Neural cell (in vitro differentiated cells): ENCODE data around the gene SLC17A7. TPM values are rescaled to one million over a fixed set of nuclear protein-coding genes. Genes with fewer than 3 reads are reported as not detected.

Source experiments
- H2AFZ ChIP-seq: fragments of 200-600, 300-800 bp; sonication (generic), shearing (Covaris generic); 2 replicates; pipeline ENCODE4 v1.6.0; 2014; ENCODE audit warnings: low read depth, mild to moderate bottlenecking, antibody characterized with exemption, low read length, moderate library complexity
- H3F3A ChIP-seq: fragments of 200-600 bp; shearing (Covaris generic); 2 replicates; pipeline ENCODE4 v1.6.1; 2016; ENCODE audit warnings: mild to moderate bottlenecking, moderate library complexity, mixed read lengths, antibody characterized with exemption, low read length; ENCODE audit not compliant: insufficient read depth, poor library complexity, severe bottlenecking
- H3K27ac ChIP-seq: fragments of 200-600, 300-800 bp; sonication (generic), shearing (Covaris generic); 2 replicates; pipeline ENCODE4 v1.5.1; 2014; ENCODE audit warnings: mild to moderate bottlenecking, low read length, moderate library complexity
- H3K27me3 ChIP-seq: fragments of 300-800, 200-600 bp; sonication (generic), shearing (Covaris generic); 2 replicates; pipeline ENCODE4 v1.6.0; 2014; ENCODE audit warnings: mild to moderate bottlenecking, low read depth, low read length, moderate library complexity; ENCODE audit not compliant: insufficient read depth
- H3K36me3 ChIP-seq: fragments of 300-800, 200-600 bp; sonication (generic), shearing (Covaris generic); 2 replicates; pipeline ENCODE4 v1.5.1; 2014; ENCODE audit warnings: mild to moderate bottlenecking, antibody characterized with exemption, low read length, moderate library complexity; ENCODE audit not compliant: insufficient read depth
- H3K4me2 ChIP-seq: fragments of 300-800, 200-600 bp; sonication (generic), shearing (Covaris generic); 2 replicates; pipeline ENCODE4 v1.6.0; 2014; ENCODE audit warnings: mild to moderate bottlenecking, low read length
- H3K4me3 ChIP-seq: fragments of 300-800, 200-600 bp; sonication (generic), shearing (Covaris generic); 2 replicates; pipeline ENCODE4 v1.5.1; 2014; ENCODE audit warnings: mild to moderate bottlenecking, low read length, moderate library complexity
- H3K79me2 ChIP-seq: fragments of 200-600 bp; shearing (Covaris generic); replicated peaks from 2 replicates; pipeline ENCODE4 v1.6.0; 2014; ENCODE audit warnings: mild to moderate bottlenecking, low read length, moderate library complexity; ENCODE audit not compliant: insufficient read depth
- H3K9ac ChIP-seq: fragments of 300-800, 200-600 bp; sonication (generic), shearing (Covaris generic); 2 replicates; pipeline ENCODE4 v1.6.1; 2016; ENCODE audit warnings: mild to moderate bottlenecking, low read length, mixed read lengths
- H3K9me2 ChIP-seq: fragments of 200-600 bp; shearing (Covaris generic); 2 replicates; pipeline ENCODE4 v1.6.1; 2016; ENCODE audit warnings: mild to moderate bottlenecking, low read length, mixed read lengths; ENCODE audit not compliant: insufficient read depth
- H3K9me3 ChIP-seq: fragments of 200-600, 300-800 bp; sonication (generic), shearing (Covaris generic); 2 replicates; pipeline ENCODE4 v1.6.1; 2016; ENCODE audit warnings: mild to moderate bottlenecking, mixed run types, low read length, moderate library complexity, mixed read lengths
- H4K20me1 ChIP-seq: fragments of 200-600 bp; shearing (Covaris generic); 2 replicates; pipeline ENCODE4 v1.6.1; 2016; ENCODE audit warnings: mild to moderate bottlenecking, mixed run types; ENCODE audit not compliant: insufficient read depth
- EP300 ChIP-seq: fragments of 450-650 bp; conservative IDR thresholded peaks from 2 replicates; pipeline ENCODE4 v1.6.1; 2014; ENCODE audit warnings: antibody characterized with exemption, mild to moderate bottlenecking, moderate library complexity; ENCODE audit not compliant: poor library complexity, severe bottlenecking
- EZH2 ChIP-seq: fragments of 200-600, 300-800 bp; shearing (Covaris generic), sonication (generic); IDR thresholded peaks from 2 replicates; pipeline ENCODE4 v1.6.1; 2014; ENCODE audit warnings: antibody characterized with exemption, low read length, borderline replicate concordance, mild to moderate bottlenecking; ENCODE audit not compliant: insufficient read depth, poor library complexity, severe bottlenecking
- MXI1 ChIP-seq: fragments of 450-650 bp; conservative IDR thresholded peaks from 2 replicates; pipeline ENCODE4 v1.6.1; 2014; ENCODE audit warnings: antibody characterized with exemption, mild to moderate bottlenecking; ENCODE audit not compliant: poor library complexity, severe bottlenecking
- POLR2AphosphoS5 ChIP-seq: IDR thresholded peaks from 2 replicates; pipeline ENCODE4 v1.6.1; 2012
- RAD21 ChIP-seq: fragments of 450-650 bp; conservative IDR thresholded peaks from 2 replicates; pipeline ENCODE4 v1.6.1; 2014; ENCODE audit warnings: antibody characterized with exemption, mild to moderate bottlenecking, moderate library complexity
- REST ChIP-seq: IDR thresholded peaks from 2 replicates; pipeline ENCODE4 v1.6.1; 2012; ENCODE audit warnings: borderline replicate concordance
- SMC3 ChIP-seq: fragments of 450-650 bp; conservative IDR thresholded peaks from 2 replicates; pipeline ENCODE4 v1.6.1; 2014; ENCODE audit warnings: antibody characterized with exemption, mild to moderate bottlenecking, moderate library complexity; ENCODE audit not compliant: poor library complexity
- TAF1 ChIP-seq: IDR thresholded peaks from 2 replicates; pipeline ENCODE4 v1.6.1; 2012; ENCODE audit warnings: low read depth
- polyA plus RNA-seq: library from polyadenylated mRNA; depleted of rRNA; stranded (reverse); fragments of >200 nt; gene quantifications from 2 replicates; pipeline ENCODE4 v1.2.3, GENCODE V29; 2014
- TF ChIP-seq, protein P1 (sequence below): fragments of 450-650 bp; IDR thresholded peaks from 2 replicates; pipeline ENCODE4 v1.5.1; 2014; ENCODE audit warnings: antibody characterized with exemption, mild to moderate bottlenecking, moderate library complexity; ENCODE audit not compliant: poor library complexity, severe bottlenecking

The SLC17A7 gene
- polyA plus RNA-seq, 1 donor from 2014 or later = 0.07 TPM

DNA sequence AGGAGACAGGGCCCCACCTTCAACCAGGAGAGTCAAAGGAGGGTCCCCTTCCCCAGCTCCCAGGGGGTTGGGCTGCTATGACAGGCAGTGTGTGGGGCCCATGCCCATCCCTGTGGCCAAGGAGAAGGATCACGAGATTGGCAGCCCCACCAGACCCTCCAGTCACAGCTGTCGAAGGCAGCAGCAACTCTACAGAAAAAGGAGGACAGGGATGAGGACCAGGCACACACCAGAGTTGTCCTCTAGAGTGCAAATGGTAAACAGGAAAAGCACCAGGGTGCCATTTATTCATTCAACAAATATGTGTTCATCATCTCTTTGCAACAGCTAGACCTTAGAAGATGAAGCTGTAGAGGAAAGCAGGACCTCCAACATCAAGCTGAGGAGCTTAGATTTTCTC is 22.2 kb downstream of the SLC17A7 start:
- H3K4me2 ChIP-seq = no peak overlapping the region
- TF ChIP-seq POLR2AphosphoS5 (no peak), MXI1 (no peak), SMC3 (no peak), RAD21 (no peak), TAF1 (no peak), REST (no peak), EZH2 (no peak), EP300 (no peak)
- TF ChIP-seq, protein P1, sequence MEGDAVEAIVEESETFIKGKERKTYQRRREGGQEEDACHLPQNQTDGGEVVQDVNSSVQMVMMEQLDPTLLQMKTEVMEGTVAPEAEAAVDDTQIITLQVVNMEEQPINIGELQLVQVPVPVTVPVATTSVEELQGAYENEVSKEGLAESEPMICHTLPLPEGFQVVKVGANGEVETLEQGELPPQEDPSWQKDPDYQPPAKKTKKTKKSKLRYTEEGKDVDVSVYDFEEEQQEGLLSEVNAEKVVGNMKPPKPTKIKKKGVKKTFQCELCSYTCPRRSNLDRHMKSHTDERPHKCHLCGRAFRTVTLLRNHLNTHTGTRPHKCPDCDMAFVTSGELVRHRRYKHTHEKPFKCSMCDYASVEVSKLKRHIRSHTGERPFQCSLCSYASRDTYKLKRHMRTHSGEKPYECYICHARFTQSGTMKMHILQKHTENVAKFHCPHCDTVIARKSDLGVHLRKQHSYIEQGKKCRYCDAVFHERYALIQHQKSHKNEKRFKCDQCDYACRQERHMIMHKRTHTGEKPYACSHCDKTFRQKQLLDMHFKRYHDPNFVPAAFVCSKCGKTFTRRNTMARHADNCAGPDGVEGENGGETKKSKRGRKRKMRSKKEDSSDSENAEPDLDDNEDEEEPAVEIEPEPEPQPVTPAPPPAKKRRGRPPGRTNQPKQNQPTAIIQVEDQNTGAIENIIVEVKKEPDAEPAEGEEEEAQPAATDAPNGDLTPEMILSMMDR = no peak
- no peaks in the 10 kb centered on the region for H3K9me2 ChIP-seq
- H3K9ac ChIP-seq = no peak overlapping the region
- H3K9me3 ChIP-seq = no peaks in the 10 kb centered on the region
- H3F3A ChIP-seq = no peaks in the 10 kb centered on the region
- H3K4me3 ChIP-seq = no peak overlapping the region
- H2AFZ ChIP-seq = no peak overlapping the region
- H4K20me1 ChIP-seq = no peaks in the 10 kb centered on the region
- H3K27ac ChIP-seq = no peak overlapping the region
- H3K36me3 ChIP-seq = no peaks in the 10 kb centered on the region
- peaks cover 47% of the 10 kb centered on the region for H3K27me3 ChIP-seq
- H3K79me2 ChIP-seq = no peaks in the 10 kb centered on the region

DNA sequence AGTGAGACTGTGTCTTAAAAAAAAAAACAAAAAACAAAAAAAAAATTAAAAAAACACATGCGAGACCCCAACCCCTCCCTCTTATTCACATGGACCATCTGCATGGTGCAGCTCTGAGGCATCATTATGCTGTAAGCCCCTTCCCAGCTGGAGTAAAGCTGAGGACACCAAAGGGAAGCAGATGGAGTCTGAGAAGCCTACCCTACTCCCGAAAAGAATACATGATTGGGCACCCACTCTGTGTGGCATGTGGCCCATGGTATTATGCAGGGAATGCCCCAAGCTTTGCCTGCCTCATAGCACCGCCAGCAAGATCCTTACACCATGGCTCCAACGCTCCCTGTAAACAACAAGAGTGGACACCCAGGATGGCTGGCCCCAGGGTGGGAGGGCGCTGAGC is 22.8 kb downstream of the SLC17A7 start:
- H3K4me3 ChIP-seq = no peak overlapping the region
- H3K9ac ChIP-seq = no peak overlapping the region
- no peak overlapping the region for H2AFZ ChIP-seq
- no peaks in the 10 kb centered on the region for H3K79me2 ChIP-seq
- peaks cover 41% of the 10 kb centered on the region for H3K27me3 ChIP-seq
- H3K4me2 ChIP-seq = no peak overlapping the region
- no peaks in the 10 kb centered on the region for H3K9me3 ChIP-seq
- no peaks in the 10 kb centered on the region for H3K36me3 ChIP-seq
- no peaks in the 10 kb centered on the region for H3K9me2 ChIP-seq
- no peak for TF ChIP-seq EP300
- no peak overlapping the region for H3K27ac ChIP-seq
- no peaks in the 10 kb centered on the region for H3F3A ChIP-seq
- no peaks in the 10 kb centered on the region for H4K20me1 ChIP-seq

GRCh38 chr19:49417088-49417487 is 24.2 kb downstream of the SLC17A7 start:
- H2AFZ ChIP-seq = no peak overlapping the region
- no peak overlapping the region for H3K27ac ChIP-seq
- H3K9me3 ChIP-seq = no peaks in the 10 kb centered on the region
- H3K4me3 ChIP-seq = no peak overlapping the region
- H3K79me2 ChIP-seq = no peaks in the 10 kb centered on the region
- TF ChIP-seq POLR2AphosphoS5 (no peak), SMC3 (no peak), EZH2 (no peak), REST (no peak), EP300 (no peak), TAF1 (no peak), RAD21 (no peak), MXI1 (no peak)
- TF ChIP-seq, protein P1 = no peak
- no peaks in the 10 kb centered on the region for H3K36me3 ChIP-seq
- H3K4me2 ChIP-seq = no peak overlapping the region
- no peaks in the 10 kb centered on the region for H3F3A ChIP-seq
- no peaks in the 10 kb centered on the region for H3K9me2 ChIP-seq
- peaks cover 27% of the 10 kb centered on the region for H3K27me3 ChIP-seq
- no peaks in the 10 kb centered on the region for H4K20me1 ChIP-seq
- H3K9ac ChIP-seq = no peak overlapping the region
